HG03095 (cell line): Measurements from ENCODE around the gene ME2.
"Not testable (repeated sequence)": the region's sequence is repeated elsewhere in the genome, so short reads cannot be mapped to it uniquely, and the experiment has no call there.

Experiments used
- ATAC-seq: cut with Tn5 transposase; IDR thresholded peaks from one replicate; pipeline ENCODE4 v1.9.1; 2021; ENCODE audit warnings: moderate library complexity; ENCODE audit not compliant: unreplicated experiment

The ME2 gene

GRCh38 chr18:50859793-50860555, 18.9 kb upstream of the ME2 start:
- ATAC-seq: no peak

GRCh38 chr18:50861617-50862016, 17.3 kb upstream of the ME2 start:
- no peak for ATAC-seq

GRCh38 chr18:50862401-50862800, 16.5 kb upstream of the ME2 start:
- ATAC-seq: no peak

- no peak for ATAC-seq
These were observed 15.0 kb upstream of the ME2 start for GRCh38 chr18:50863840-50864375.

GRCh38 chr18:50866765-50867164, 12.2 kb upstream of the ME2 start:
- ATAC-seq: no peak

GRCh38 chr18:50869150-50869549, 9.8 kb upstream of the ME2 start:
- no peak for ATAC-seq

- no peak for ATAC-seq
These were observed 8.6 kb upstream of the ME2 start for GRCh38 chr18:50870138-50870845.

GRCh38 chr18:50871846-50872245, 7.1 kb upstream of the ME2 start:
- ATAC-seq: no peak

- no peak for ATAC-seq
These were observed 2.9 kb upstream of the ME2 start for GRCh38 chr18:50875966-50876536.

- ATAC-seq: no peak
These were observed 1.2 kb upstream of the ME2 start for GRCh38 chr18:50877545-50878265.

GRCh38 chr18:50879302-50880118, 592 bp downstream of the ME2 start:
- peak; percentile 26 for ATAC-seq

GRCh38 chr18:50880119-50880465, 1.2 kb downstream of the ME2 start:
- no peak for ATAC-seq

GRCh38 chr18:50880944-50881343, 2.0 kb downstream of the ME2 start:
- not testable (repeated sequence) for ATAC-seq

GRCh38 chr18:50886929-50887328, 8.0 kb downstream of the ME2 start:
- ATAC-seq: no peak

- no peak for ATAC-seq
These were observed 16.6 kb downstream of the ME2 start for GRCh38 chr18:50895350-50896045.

GRCh38 chr18:50896093-50896492, 17.2 kb downstream of the ME2 start:
- ATAC-seq: no peak

- no peak for ATAC-seq
These were observed 20.0 kb downstream of the ME2 start for GRCh38 chr18:50898919-50899318.

GRCh38 chr18:50902797-50903196, 23.9 kb downstream of the ME2 start:
- ATAC-seq: no peak

- no peak for ATAC-seq
These were observed 27.9 kb downstream of the ME2 start for GRCh38 chr18:50906843-50907242.

- ATAC-seq: no peak
These were observed 30.3 kb downstream of the ME2 start for GRCh38 chr18:50909261-50909660.
